Endothelial cell of umbilical vein (primary cell): ENCODE data around the gene BCAP31. TPM values are rescaled to one million over a fixed set of nuclear protein-coding genes. Genes with fewer than 3 reads are reported as not detected.

Source experiments
- Bru-seq: library from RNA; stranded (reverse); fragments of 400-500 nt; gene quantifications from one replicate; lab custom pipeline; 2021; lab: Mats Ljungman, UMichigan
- BruChase-seq, 2 experiments: library from RNA; stranded (reverse); fragments of 400-500 nt; gene quantifications; one replicate each; lab custom pipeline; 2021; lab: Mats Ljungman, UMichigan
- BruUV-seq: library from RNA; stranded (reverse); fragments of 400-500 nt; replicated peaks from 2 replicates; lab custom pipeline; 2021; lab: Mats Ljungman, UMichigan
- CTCF ChIA-PET: fragments of 300-600, 350-600 bp; sonication (Branson Sonifier 250); formaldehyde crosslinking; loops from one replicate; lab custom pipeline; 2021; ENCODE audit warnings: antibody characterized with exemption, inconsistent platforms; lab: Charles Lee
- POLR2A ChIA-PET: fragments of 300-600, 350-600 bp; sonication (Branson Sonifier 250); formaldehyde crosslinking; loops from one replicate; lab custom pipeline; 2021; ENCODE audit warnings: antibody characterized with exemption, inconsistent platforms; lab: Charles Lee
- DNase-seq: peaks from one replicate; pipeline ENCODE4 v3.0.0-alpha.2; 2011; ENCODE audit warnings: low read depth, low spot score
- FAIRE-seq: peaks from 2 replicates; lab custom pipeline; 2011; peaks lifted over from hg19 to GRCh38; lab: Jason Lieb, UNC
- H2AFZ ChIP-seq: 2 replicates; pipeline ENCODE4 v1.6.0; 2012; ENCODE audit warnings: low read depth, low read length, control low read depth, inconsistent platforms
- H3K27ac ChIP-seq: 2 replicates; pipeline ENCODE4 v1.5.1; 2011; ENCODE audit warnings: low read depth, mild to moderate bottlenecking, control low read depth, low read length, moderate library complexity; ENCODE audit not compliant: insufficient read depth
- H3K27me3 ChIP-seq, 2 experiments: 2 replicates each; pipeline versions ENCODE4 v1.6.0 to v1.6.1; 2011; ENCODE audit warnings: low read length in 2 of 2, mixed read lengths in 1 of 2; ENCODE audit not compliant: control insufficient read depth in 2 of 2, insufficient read depth in 2 of 2
- H3K36me3 ChIP-seq, 2 experiments: 2 replicates in 1 of 2; 3 replicates in 1 of 2; pipeline ENCODE4 v1.5.1; 2011; ENCODE audit warnings: low read length in 2 of 2, mild to moderate bottlenecking in 1 of 2, moderate library complexity in 1 of 2; ENCODE audit not compliant: control insufficient read depth in 2 of 2, insufficient read depth in 2 of 2; ENCODE audit errors: extremely low read depth in 1 of 2
- H3K4me1 ChIP-seq: 3 replicates; pipeline ENCODE4 v1.5.1; 2011; ENCODE audit warnings: mild to moderate bottlenecking, low read length; ENCODE audit not compliant: control insufficient read depth, insufficient read depth; ENCODE audit errors: extremely low read depth
- H3K4me2 ChIP-seq: 2 replicates; pipeline ENCODE4 v1.6.1; 2011; ENCODE audit warnings: low read length, control low read depth, mixed read lengths; ENCODE audit not compliant: insufficient read depth
- H3K4me3 ChIP-seq, 3 experiments: fragments of 200-600 bp in 1 of 3; sonication (generic), shearing (Covaris generic) in 1 of 3; replicated peaks in 1 of 3; 2 replicates each; pipeline ENCODE4 v1.5.1; 2011 to 2016; ENCODE audit warnings: control low read depth in 3 of 3, low read length in 3 of 3, mild to moderate bottlenecking in 2 of 3, inconsistent platforms in 1 of 3, low read depth in 1 of 3, moderate library complexity in 1 of 3; ENCODE audit not compliant: insufficient read depth in 1 of 3
- H3K79me2 ChIP-seq: 2 replicates; pipeline ENCODE4 v1.6.0; 2012; ENCODE audit warnings: low read length, inconsistent platforms; ENCODE audit not compliant: control insufficient read depth, insufficient read depth
- H3K9ac ChIP-seq: replicated peaks from 2 replicates; pipeline ENCODE3; 2011; ENCODE audit warnings: low read length, control low read depth; ENCODE audit not compliant: insufficient read depth; ENCODE audit errors: extremely low read depth
- H3K9me1 ChIP-seq: replicated peaks from 3 replicates; pipeline ENCODE4 v1.6.0; 2011; ENCODE audit warnings: mild to moderate bottlenecking, low read length; ENCODE audit not compliant: control insufficient read depth, insufficient read depth; ENCODE audit errors: extremely low read depth
- H3K9me3 ChIP-seq: replicated peaks from 2 replicates; pipeline ENCODE4 v1.5.1; 2012; ENCODE audit warnings: low read length, inconsistent platforms; ENCODE audit not compliant: control insufficient read depth, insufficient read depth
- H4K20me1 ChIP-seq: replicated peaks from 2 replicates; pipeline ENCODE3; 2011; ENCODE audit warnings: mild to moderate bottlenecking, low read length; ENCODE audit not compliant: control insufficient read depth, insufficient read depth; ENCODE audit errors: extremely low read depth
- FOS ChIP-seq: IDR thresholded peaks from 2 replicates; pipeline ENCODE4 v1.6.1; 2011; ENCODE audit warnings: mild to moderate bottlenecking, low read length, moderate library complexity, borderline replicate concordance; ENCODE audit not compliant: insufficient read depth
- GATA2 ChIP-seq: IDR thresholded peaks from 2 replicates; pipeline ENCODE4 v1.7.0; 2011; ENCODE audit warnings: low read depth, mild to moderate bottlenecking, moderate library complexity, mixed read lengths, low read length; ENCODE audit not compliant: insufficient read length, insufficient read depth
- MAX ChIP-seq: IDR thresholded peaks from 2 replicates; pipeline ENCODE4 v1.6.1; 2011; ENCODE audit not compliant: insufficient read depth, insufficient read length
- POLR2A ChIP-seq: IDR thresholded peaks from 2 replicates; pipeline ENCODE4 v1.6.1; 2012; ENCODE audit warnings: low read depth, mild to moderate bottlenecking, control low read depth, low read length
- POLR2AphosphoS5 ChIP-seq: IDR thresholded peaks from 2 replicates; pipeline ENCODE4 v1.6.1; 2012; ENCODE audit warnings: low read depth, mild to moderate bottlenecking, control low read depth, low read length, moderate library complexity; ENCODE audit not compliant: insufficient read depth
- dilution Hi-C: fragments of 300-500 bp; cut with MboI; formaldehyde crosslinking; loops from one replicate; pipeline ENCODE4 v1.15.0; 2019; ENCODE audit warnings: low sequenced_read_pairs; ENCODE audit not compliant: extremely low pct_ligation_motif_present
- intact Hi-C: fragments of 100-400 bp; cut with micrococcal nuclease; formaldehyde crosslinking; loops from one replicate; pipeline ENCODE4 v1.10.0; 2022
- long read RNA-seq: library from polyadenylated mRNA; stranded (forward); transcript quantifications from one replicate; pipeline ENCODE4 v2.0.0, GENCODE V29; 2021
- polyA minus RNA-seq, 3 experiments: library from RNA; depleted of rRNA, polyadenylated mRNA; stranded (reverse); fragments of >200 nt; gene quantifications; 1 replicate in 1 of 3; 2 replicates in 2 of 3; pipeline ENCODE4 v1.2.3, GENCODE V29; 2011
- polyA plus RNA-seq, 4 experiments: library from polyadenylated mRNA; depleted of rRNA in 3 of 4; stranded (reverse) in 3 of 4; unstranded in 1 of 4; fragments of >200 nt; gene quantifications; 2 replicates each; pipeline versions ENCODE4 v1.2.1 to v1.2.3, GENCODE V29; 2011 to 2012; ENCODE audit warnings: missing spikeins in 1 of 4
- total RNA-seq: library from RNA; stranded (reverse); gene quantifications from 2 replicates; pipeline ENCODE4 v1.2.3, GENCODE V29; 2021

BCAP31 gene
- total RNA-seq (198 and 203 TPM in 2 replicates), polyA plus RNA-seq (169 and 220 TPM in 2 replicates), polyA minus RNA-seq (170 and 176 TPM in 2 replicates), Bru-seq, nascent RNA (percentile 70 among the genes with signal in this experiment), BruChase-seq, experiment 1, labeled RNA remaining after a 6-hour chase (percentile 89 among the genes with signal in this experiment), BruChase-seq, experiment 2, labeled RNA remaining after a 2-hour chase (percentile 78 among the genes with signal in this experiment)
- 144 and 159 TPM in 2 replicates for polyA plus RNA-seq (2011; cell fraction: cytosol; rRNA removed)
- polyA plus RNA-seq (2011; cell fraction: nucleus; rRNA removed), result 102 and 112 TPM in 2 replicates
- 263 and 306 TPM in 2 replicates for polyA plus RNA-seq (2012)
- 67.2 TPM for polyA minus RNA-seq (2011; cell fraction: cytosol; rRNA and poly(A)+ RNA removed)
- 28.7 and 51.9 TPM in 2 replicates for polyA minus RNA-seq (2011; cell fraction: nucleus; rRNA and poly(A)+ RNA removed)
- long read RNA-seq, transcript BCAP31-201 (8 exons, 1,643 nt), result major isoform, 1,012 of 1,321 reads
- long read RNA-seq, transcript BCAP31-207 (8 exons, 1,824 nt), result minor isoform, 36 of 1,321 reads
- long read RNA-seq, partial matches to known transcripts, result 141 of 1,321 reads
- long read RNA-seq, other reads (novel, unspliced or antisense), result 129 of 1,321 reads

DNA sequence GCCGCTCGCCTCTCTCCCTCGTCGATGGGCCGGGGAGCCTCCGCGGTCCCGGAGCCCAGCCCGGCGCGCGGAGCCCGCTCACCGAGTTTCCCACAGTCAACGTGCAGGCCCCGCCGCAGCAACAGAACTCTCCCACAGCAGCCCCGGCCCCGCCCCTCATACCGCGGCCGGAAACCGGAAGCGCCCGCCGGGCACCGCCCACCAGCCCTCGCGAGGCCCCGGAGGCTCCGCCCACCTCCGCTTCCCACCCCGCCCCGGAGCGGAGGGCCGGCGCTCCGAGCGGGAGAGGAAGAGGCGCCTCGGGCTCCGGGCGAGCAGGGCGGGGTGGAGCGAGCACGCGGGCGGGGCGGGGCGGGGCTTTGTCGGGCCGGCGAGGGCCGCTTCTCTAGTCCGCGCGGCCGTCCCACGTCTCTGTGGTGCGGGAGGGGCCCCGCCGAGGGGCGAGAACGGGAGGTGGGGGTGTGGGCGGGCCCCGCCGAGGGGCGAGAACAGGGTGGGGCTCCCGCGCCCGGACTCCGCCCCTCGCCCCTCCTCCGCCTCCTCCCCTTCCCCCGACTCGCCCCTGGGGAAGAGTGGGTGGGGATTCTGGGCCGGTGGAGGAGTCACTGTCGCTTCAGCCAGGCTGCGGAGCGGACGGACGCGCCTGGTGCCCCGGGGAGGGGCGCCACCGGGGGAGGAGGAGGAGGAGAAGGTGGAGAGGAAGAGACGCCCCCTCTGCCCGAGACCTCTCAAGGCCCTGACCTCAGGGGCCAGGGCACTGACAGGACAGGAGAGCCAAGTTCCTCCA is at the start of gene BCAP31, which contains the start of gene ABCD1:
BCAP31 (minus strand) TSS at position 136 of the 787 bp plus-strand sequence. CDS start 1,143 bp downstream, outside the sequence.
ABCD1 (plus strand) TSS at position 605 of the 787 bp plus-strand sequence. CDS start 411 bp downstream, outside the sequence.
- ChIA-PET POLR2A (no interaction called here), CTCF (interaction anchor here (3.0 kb wide), 1 partner anchor 16 kb away, joined by 10 read pairs; no protein-coding TSS in a partner anchor)
- Histone ChIP-seq H3K4me3 (peak within 1 kb of the TSS; percentile 41 to 73 (median 54)), H3K4me1 (peaks cover 28% of the 10 kb centered on the region), H2AFZ (no peak within 1 kb of the TSS), H3K36me3 (peaks cover 0 to 12% of the 10 kb centered on the region in 2 experiments), H3K9me3 (no peaks in the 10 kb centered on the region), H3K27me3 (no peaks in the 10 kb centered on the region), H3K9ac (peak within 1 kb of the TSS; percentile 69), H3K4me2 (peak within 1 kb of the TSS; percentile 45), H3K27ac (peak within 1 kb of the TSS; percentile 47), H3K79me2 (peaks cover 28% of the 10 kb centered on the region), H4K20me1 (no peaks in the 10 kb centered on the region), H3K9me1 (no peaks in the 10 kb centered on the region)
- no TSS peak for BruUV-seq
- FAIRE-seq, result peak; percentile 94
- peak; percentile 53 for TF ChIP-seq POLR2A
- no peak for TF ChIP-seq MAX
- no peak for TF ChIP-seq FOS
- peak; percentile 13 for TF ChIP-seq POLR2AphosphoS5
- no peak for TF ChIP-seq GATA2
- dilution Hi-C loops (no loop called here), intact Hi-C loops (no loop called here)
- DNase-seq, result peak; percentile 84
